Stimulated activated CD8-positive, alpha-beta memory T cell treated with anti-CD3 and anti-CD28 coated beads, Interleukin-15, amount 100 ng/mL, for 4 hours (primary cell): ENCODE data around the gene CADPS.

ENCODE experiments used
- DNase-seq, 2 donors: peaks; one replicate each; pipeline ENCODE4 v3.0.0-alpha.2; 2020; ENCODE audit warnings: low read depth in 2 of 2

Gene CADPS

DNA sequence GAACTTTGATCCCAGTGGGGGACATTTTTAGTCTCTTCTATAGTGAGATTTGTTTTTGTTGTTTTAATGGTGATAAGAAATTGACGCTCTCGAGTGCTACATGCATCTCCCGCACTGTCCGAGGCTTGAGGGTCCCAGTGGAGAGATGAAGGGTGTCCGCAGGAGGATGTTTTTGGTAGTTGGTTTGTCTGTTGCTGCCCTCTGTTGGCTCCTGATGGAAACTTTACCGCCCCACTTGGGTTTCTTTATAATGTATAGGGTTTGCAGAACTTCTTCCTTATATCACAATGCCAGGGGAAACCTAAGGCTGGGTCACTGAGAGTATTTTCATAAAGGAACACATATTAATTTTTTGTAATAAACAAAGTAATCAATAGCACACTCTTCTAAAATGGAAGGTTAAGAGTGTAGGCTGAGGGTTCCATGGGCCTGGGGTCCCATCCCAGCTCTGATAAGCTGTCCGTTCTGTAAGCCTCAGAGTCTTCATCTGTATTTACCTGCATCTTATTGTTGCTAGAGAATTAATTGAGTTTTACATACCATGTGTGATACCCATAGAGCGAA is 316.6 kb downstream of the CADPS start:
- DNase-seq: no peak

DNA sequence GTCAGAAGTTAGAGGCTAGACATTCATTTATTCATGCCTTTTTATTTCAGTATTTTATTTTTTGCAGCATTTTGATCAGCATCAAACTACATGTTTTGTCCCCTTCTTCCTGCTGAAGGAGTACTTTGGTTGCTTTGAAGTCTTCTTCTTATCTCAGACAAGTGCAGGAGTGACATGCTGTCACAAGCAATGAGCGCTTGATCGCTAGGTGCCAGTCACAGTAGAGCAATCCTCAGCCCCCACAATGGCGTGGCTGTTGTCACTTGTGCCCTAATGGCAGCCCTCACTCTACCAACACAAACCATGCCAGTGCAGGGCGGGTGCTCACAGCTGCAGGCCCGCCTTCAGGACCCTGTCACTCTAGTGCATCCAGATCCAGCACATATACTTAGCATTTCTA is 317.2 kb downstream of the CADPS start:
- DNase-seq: no peak

DNA sequence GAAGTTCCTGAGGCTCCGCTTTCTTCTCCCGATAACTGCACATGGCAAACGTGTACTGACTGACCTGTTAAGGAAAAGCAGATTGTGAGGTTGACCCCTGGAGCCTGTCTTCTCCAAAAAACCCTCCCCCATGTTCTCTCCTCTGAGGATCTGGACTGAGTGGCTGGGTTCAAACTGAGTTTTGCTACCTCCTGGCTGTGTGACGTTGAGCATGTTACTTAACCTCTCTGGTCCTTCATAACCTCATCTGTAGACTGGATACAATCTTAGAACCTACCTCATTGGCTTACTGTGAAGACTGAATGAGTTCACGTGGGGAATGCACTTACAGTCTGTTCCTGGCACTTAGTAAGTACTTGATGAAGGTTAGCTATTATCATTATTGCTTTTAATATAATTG is 317.8 kb downstream of the CADPS start:
- DNase-seq: no peak

DNA sequence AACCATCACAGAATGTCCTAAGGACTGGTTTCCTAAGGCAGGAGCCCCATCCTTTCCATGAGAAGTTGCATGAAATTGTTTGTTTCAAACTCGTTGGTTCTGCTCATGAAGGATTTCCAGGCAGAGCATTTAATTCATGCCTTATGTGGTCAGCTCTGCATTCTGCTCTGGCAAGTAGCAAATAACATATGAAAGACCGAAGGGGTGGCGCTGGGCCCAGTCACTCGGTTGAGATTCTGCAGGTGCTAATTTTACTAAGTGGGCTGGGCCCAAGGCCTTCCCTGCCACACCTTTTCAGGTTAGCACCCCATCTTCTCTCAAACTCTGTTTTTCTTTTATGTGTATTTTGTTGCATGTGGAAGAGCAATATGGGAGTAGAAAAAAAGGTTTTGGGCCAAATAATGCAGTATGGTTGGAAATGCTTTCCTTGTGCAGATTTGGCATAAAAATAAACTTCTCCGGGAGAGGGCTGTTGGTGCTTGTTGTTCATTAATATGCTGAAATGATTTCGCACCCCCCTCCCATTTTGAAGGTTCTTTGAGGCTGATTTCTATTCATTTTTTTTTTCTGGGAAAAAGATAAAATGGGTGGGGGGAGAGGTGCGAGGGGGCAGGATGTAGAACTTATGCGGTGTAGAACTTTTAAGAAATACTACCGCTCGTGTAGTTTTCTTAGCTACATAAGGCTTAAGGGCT is 318.9 kb downstream of the CADPS start:
- DNase-seq: no peak

DNA sequence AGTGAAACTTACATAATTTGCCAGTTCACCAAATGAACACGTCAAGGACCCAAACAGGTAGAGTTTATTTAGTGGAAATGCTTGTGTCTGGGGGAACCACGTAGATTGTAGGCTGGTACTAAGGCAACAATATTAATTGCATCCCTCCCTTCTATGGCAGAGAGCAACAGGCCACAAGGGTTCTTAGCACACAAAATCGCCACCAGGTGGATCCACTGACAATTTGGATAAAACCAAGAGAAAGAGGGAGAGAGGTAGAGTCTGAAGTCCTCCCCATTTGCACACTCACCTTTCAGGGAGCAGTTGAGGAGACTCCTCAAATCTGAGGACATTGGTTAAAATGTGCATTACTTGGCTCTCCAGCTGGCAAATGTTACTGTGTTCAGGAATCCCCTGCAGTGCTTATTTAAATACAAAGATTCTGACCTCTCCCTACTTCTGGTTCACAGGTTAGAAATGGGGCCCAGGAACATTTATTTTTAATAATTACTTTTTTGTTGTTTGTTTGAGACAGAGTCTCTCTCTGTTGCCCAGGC is 320.9 kb downstream of the CADPS start:
- DNase-seq: no peak

DNA sequence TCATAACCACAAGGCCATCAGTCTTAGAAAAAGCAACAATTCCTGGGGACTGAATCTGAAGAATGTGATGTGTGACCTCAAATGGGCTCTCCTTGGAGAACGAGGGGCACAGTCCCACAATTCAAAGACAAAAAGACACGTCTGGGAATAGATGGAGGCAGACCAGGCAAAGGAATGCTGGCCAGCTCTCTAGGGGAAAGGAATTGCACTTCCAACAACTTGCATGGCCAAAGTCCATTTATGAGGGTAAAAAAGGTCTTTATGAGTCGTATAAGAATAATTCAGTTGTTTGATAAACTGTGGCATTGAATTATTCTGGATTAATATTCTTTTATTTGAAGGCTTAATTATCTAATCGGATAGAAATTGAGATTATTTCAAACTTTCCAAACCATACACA is 321.4 kb downstream of the CADPS start:
- no peak for DNase-seq

DNA sequence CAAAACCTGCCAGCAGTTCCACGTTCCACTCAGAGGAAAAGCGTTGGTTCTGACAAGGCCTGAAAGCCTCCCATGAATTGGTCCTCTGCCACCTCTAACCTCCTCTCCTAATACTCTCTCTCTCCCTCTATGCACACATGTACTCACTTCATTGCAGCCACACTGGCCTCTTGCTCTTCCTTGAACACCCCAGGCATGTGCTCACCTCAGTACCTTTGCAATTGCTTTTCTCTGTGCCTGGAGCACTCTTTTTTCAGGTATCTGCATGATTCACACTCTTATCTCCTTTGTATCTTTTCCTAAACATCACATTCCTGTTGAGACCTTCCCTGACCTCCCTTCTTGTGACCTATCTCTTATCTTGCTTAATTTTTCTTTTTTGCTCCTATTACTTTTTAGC is 323.7 kb downstream of the CADPS start:
- DNase-seq: no peak

DNA sequence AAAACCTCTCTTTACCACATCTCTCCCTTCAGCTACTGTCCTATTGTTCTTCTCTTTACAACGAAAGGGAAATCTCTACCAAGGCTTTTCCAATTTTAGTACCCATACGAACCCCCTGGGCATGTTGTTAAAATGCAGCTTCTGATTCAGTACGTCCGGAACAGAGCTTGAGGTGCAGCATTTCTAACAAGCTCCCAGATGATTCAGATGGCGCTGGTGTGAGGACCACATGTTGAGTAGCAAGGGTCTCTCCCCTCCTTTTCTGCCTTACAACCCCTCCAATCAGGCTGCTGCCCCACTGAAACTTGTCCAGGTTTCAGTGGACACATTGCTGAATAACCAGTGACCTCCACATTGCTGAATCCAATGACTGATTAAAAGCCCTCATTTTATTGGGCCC is 324.8 kb downstream of the CADPS start:
- DNase-seq: no peak

DNA sequence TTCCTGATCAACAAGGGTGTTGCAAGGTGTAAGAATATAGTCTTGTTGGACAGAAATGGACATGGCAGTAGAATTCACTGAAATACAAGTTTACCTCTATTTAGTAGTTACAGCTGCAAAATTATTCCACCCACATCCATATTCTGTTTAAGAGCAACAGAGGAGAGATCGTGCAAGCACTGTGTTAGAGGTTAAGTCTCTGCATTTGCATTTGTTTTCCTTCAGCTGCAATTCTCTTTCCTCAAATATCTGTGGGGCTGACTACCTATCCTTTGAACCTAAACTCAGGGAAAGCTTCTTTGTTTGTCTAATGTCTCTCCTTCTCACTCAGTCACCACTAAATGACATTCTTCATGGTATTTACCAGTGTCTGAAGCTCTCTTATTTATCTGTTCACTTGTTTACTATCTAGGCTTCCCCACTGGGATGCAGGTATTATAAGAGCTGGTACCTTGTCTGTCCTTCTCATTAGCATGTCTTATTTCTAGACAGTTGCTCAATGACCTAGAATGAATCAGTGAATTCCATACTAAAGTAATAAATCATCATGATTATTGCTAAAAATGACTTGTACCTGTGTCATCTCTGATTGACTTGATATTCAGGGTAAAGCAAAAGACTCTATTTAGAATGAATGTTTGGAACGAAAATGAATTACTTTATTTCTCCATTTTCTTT is 326.5 kb downstream of the CADPS start:
- DNase-seq: no peak

DNA sequence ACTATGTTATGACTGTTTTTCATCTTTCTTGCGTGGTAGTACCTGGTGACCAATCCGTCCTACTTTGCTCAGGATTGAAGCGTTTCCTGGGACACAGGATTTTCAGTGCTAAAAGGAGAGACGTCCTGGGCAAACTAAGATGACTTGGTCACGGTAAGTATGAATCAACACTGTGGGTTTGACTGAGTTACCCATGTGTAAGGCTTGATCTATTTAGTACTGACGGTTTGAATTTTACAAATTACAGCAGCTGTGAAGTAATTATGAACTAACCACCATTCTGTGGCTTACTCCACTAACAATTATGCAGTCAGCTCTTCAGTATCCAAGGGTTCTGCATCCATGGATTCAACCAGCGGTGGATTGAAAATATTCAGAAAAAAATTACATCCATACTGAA is 328.9 kb downstream of the CADPS start:
- no peak for DNase-seq

DNA sequence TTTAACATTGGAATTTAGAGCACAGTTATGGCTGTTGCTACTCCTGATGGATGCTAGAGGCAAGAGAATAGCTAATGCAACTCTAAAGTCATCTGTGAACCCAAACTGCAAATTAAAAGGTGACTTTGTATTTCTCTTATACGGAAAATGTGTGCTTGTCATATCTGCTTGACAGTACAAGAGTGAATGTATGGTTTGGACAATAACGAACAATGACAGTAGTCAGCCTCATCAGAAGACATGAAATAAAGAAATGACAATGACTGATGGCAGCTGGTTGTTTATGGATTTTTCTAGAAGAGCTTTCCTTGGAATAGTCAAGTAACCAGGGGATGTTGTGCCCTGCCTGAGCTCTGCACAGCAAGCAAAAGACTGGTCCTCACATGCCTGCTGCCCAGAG is 333.0 kb downstream of the CADPS start:
- DNase-seq: no peak

DNA sequence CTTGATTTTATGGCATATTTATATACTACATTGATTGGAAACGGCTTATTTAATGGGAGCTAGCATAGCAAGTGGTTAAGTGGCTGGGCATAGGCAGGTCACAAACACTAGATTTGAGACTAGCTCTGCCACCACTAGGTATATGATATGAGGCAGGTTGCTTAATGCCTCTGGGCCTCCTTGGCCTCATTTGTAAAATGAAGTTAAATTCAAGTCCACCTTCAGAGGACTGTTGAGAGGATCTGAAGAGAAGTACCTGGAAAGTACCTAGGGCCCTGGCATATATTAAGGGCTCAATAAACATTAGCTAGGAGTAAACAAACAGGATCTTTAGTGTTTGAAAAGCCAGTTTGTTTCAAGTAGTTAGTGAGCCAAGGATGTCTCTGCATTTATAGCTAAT is 335.5 kb downstream of the CADPS start:
- DNase-seq: no peak

DNA sequence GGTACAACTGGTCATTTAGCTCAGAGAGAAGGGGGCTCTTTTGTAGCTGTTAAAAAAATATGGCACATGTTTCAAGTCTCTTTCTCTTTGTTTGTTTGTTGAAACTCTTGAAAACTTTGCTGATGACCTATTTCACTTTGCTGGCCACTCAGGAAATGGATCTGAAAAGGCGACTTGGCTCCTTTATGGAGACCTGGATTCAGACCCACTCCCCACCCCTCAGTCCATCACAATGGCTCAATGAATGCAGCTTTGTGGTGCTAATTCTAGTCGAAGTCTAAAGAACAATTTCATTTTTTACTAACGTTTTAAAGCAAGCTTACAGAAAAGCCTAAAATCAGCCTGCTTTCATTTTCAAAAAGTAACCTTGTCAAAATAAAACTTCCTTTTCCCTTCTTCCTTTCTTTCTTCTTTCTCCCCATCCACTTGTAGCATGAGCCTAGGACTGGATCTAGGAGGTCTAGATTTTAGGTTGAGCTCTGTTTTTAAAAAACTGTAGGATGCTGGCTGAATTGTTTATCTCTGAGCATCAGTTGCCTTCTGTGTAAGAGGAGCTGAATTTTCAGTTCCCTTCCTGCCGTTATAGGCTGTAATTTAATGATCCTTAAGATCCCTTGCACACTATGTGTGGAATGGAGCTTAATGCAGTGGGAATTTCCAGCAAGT is 336.4 kb downstream of the CADPS start:
- no peak for DNase-seq

DNA sequence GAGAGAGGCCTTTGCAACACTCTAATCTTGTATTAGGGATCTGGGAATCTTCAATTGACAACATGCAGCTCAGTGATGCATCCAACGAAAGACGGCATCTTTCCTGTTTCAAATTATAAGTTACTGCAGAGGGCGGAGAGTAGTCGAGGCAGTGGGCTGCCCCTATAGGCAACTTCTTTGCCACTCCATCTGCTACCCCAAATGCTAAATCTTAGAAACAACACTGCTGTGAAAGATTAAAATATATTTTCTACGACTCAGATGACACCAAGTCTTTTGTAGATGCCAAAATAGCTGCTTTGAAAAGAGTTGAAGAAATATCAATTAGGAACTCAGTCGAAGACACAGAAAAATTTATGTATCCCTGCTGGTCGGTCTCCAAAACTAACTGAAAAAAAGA is 340.9 kb downstream of the CADPS start:
- DNase-seq: no peak

DNA sequence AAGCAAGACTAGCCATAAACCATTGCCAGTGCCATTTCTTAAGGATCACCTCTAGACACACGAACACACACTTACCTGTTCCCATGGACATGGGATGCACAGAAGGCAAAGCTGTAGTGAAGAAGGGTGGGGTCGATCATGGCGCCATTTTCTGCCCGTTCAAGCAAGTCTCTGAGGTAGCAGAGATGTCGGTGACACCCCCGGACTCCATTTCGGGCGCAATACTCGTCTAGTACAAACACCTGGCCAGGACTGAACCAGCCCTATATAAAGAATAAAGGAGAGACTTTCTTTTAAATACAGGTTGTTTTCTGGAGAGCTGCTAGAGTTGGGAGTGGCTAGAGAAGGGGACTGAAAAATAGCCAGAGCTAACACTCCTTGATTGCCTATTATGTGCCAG is 342.4 kb downstream of the CADPS start:
- no peak for DNase-seq

DNA sequence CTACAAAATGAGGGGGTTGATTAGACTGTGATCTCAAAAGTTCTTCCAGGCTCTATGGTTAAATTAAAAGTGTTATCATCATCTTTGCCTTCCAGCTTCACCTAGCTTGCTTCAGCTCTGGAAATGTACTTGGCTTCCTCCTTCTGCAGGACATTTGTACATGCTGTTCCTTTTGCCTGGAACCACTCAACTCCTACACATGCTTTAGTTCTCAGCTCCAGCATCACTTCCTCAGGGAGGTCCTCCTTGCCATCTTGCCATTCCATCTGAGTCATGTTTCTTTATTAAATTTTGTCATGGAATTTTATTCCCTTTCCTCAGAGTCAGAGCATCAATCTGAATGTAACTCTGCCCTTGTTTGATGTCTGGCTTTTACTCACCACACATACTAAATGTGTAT is 343.2 kb downstream of the CADPS start:
- no peak for DNase-seq

DNA sequence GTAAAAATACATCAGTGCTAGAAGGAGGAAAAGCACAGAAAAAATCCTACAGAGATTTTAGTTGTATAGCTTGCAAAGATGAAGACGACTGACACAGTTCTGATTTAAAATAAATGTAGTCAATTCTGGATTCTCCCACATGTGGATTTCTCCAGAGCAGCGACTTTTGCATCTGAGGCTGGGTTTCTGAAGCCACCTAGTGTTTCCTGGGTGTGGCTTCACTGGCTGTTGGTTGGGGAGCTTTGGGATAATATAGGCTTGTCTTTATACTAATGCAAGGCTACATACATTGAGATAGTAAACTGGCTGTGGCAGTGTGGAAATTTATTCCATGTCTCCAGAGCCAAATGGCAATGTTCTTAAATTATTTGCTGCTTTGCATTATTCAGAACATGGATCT is 343.7 kb downstream of the CADPS start:
- DNase-seq: no peak

DNA sequence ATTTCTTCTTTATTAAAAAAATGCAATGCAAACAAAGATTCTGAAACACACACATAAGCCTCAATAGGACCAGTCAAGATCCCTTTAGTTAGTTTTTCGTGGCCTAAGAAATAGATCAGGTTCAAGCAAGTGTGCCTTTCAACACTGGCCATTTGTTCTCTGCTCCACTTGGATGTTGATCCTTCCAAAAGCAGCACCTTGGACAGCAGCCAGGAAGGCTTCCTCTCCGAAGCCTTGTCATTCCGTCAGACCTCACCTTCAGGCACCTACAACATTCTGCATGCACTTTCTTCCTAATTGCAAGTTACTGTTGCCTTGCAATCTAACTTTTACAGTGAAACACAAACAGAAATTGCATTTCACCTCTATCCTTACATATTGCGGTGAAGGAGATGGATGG is 346.0 kb downstream of the CADPS start:
- DNase-seq: no peak

DNA sequence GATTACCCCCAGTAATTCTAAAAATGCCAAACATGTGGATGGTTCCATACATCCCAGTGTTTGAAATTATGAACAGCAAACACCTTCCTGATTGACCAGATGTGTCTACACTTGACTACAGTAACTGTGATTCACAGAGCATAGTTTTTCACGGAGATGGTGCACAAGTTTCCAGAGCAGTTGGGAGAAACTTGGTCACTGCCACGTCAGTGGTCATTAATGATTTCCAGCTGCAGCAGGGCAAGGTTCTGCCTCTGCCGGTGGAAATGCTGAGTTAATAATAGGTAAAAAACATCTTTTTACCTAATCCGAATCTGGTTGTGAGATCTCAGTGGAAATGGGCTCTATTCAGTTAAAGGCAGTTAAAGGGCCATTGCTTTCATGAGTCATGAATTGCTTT is 347.7 kb downstream of the CADPS start:
- no peak for DNase-seq

DNA sequence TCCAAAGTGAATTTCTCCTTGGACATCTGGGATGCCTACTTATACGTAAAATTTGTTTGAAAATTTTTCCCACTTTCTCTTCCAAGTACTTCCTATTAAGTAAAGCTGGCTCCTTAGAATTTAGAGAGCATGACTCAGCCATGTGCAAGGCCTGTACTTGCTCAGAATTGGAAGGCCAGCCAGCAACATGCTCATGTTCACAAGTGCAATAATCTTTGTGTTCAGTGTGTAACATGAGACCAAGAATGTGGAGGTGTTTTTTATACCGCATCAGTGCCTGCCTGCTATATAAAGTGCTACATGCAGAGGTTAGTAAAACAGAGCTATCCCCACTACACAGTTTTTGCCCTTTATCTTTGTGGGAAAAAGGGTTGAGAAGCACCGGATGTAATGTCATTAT is 349.9 kb downstream of the CADPS start:
- no peak for DNase-seq

DNA sequence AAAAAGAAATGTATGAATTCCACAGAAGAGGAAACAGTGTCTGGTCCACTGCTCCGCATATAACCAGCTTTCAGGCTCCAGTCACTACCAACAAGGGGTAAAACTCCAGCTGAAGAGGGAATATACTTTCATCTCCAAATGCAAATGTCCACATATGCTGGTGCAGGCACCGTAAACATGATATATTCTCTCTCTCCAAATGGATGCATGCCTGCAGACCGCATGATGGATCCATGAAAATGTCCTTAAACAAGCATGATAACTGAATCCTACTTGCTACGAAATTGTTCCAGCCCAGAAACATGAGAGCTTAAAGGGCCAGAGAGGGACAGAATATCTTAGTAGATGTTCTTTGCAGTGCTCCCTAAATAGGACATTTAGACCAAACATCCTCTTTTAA is 351.5 kb downstream of the CADPS start:
- DNase-seq: no peak

DNA sequence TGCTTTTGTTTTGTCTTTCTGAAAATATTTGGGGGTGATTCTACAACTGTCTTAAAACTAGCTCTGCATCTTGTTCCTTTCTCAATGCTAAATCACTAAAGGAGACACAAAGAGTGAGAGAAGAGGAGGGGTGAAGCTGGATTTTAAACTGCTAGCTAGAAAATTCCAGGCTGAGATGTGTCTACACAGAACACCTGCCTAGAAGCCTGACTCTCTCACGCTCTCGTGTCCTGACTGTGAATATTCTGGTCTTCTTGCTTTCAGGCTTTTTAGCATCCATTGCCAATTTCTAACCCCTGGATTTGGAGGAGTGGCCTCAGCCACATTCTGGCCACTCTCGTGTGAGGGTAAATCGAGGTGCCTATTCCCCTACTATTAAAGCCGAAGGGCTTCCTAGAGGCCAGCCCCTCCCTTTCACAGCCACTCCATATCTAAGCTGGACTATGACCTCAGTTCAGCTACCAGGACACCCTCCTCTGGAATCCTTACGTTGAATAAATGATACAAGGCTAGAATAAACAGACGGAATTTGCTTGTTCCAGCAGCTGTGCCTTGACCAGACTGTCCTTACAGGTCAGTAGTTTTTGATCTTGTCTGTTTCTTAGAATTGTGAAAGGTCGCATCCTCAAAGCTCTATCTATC is 353.6 kb downstream of the CADPS start:
- DNase-seq: no peak
